Thoracic aorta (tissue), 2 donors: ENCODE measurements around the gene NAV2. TPM values are rescaled to one million over a fixed set of nuclear protein-coding genes. Genes with fewer than 3 reads are reported as not detected.
A peak's percentile ranks its signal among the peaks of the same experiment; 100 is the strongest.

ENCODE experiments used
- ATAC-seq: fragments of 150-250 bp; one replicate; pipeline ENCODE4 v1.8.0; 2017; ENCODE audit warnings: low read depth; ENCODE audit not compliant: insufficient number of reproducible peaks, low FRiP score
- DNase-seq: peaks from one replicate; pipeline ENCODE4 v3.0.0-alpha.2; 2020; ENCODE audit warnings: low spot score
- H3K27ac ChIP-seq, 2 donors: fragments of 200-600 bp; sonication (generic); 1 replicate in 1 of 2; 2 replicates in 1 of 2; pipeline ENCODE4 v1.5.1; 2016; ENCODE audit warnings: mild to moderate bottlenecking in 2 of 2, moderate library complexity in 2 of 2
- H3K27me3 ChIP-seq: fragments of 200-600 bp; sonication (generic); replicated peaks from 2 replicates; pipeline ENCODE4 v1.6.0; 2016; ENCODE audit warnings: mild to moderate bottlenecking; ENCODE audit not compliant: insufficient read depth
- H3K36me3 ChIP-seq: fragments of 200-600 bp; sonication (generic); one replicate; pipeline ENCODE4 v1.5.1; 2016
- H3K4me1 ChIP-seq, 2 donors: fragments of 200-600 bp; sonication (generic); 1 replicate in 1 of 2; 2 replicates in 1 of 2; pipeline versions ENCODE4 v1.5.1 to v1.6.0; 2016; ENCODE audit warnings: low read depth in 2 of 2, mild to moderate bottlenecking in 1 of 2; ENCODE audit not compliant: control insufficient read depth in 1 of 2
- H3K4me3 ChIP-seq: fragments of 200-600 bp; sonication (generic); 2 replicates; pipeline ENCODE4 v1.5.1; 2016; ENCODE audit warnings: mild to moderate bottlenecking
- H3K9me3 ChIP-seq: fragments of 200-600 bp; sonication (generic); 2 replicates; pipeline ENCODE4 v1.5.1; 2016
- total RNA-seq, 2 donors: library from RNA; depleted of rRNA; stranded (reverse); fragments of >200 nt; gene quantifications; one replicate each; pipeline versions ENCODE4 v1.1.0 to v1.2.3, GENCODE V29; 2016
- TF ChIP-seq, protein P1 (sequence below): fragments of 200-600 bp; sonication (generic); IDR thresholded peaks from one replicate; pipeline ENCODE4 v1.5.1; 2019; ENCODE audit warnings: antibody characterized with exemption

The NAV2 gene
- total RNA-seq, 2 donors from 2014 or later, result 125 to 230 TPM

DNA sequence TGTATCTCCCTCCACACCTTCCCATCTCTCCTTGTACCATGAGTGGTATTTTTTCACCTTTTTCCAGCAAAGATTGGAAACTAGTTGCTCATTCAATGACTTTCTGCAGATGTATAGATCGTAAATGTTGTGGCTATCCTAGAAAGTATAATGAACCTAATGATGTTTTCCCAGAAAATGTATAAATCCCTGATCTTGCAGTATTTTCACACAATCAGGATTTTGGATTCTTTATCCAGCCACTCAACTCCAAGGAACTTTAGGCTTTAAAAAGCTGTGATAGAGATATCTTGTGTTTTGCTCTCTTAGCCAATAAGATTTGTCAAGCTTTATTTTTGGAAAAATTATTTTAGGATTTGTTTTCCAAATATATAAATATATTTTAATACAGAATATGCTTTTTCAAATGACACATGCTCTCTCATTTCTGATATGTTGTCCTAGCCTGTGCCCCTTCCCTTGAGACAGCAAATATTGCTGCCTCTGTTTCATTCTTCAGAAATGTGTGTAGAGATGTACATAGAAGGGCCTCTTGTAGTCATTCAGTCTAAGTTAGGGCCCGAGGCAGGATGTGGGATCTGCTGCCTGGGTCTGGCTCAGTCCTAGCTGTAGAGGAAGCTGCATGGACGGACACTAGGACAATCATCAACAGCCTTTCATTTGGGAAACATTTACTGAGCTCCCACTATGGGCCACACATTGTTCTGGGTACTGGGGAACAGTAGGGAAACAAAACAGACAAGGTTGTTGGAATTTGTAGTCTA, 62.4 kb downstream of the NAV2 start:
- ATAC-seq (no peak), DNase-seq (no peak)
- H3K27me3 ChIP-seq, result no peaks in the 10 kb centered on the region
- no peak overlapping the region for H3K4me3 ChIP-seq
- peak overlapping the region in 1 of 2 donors; percentile 35 for H3K27ac ChIP-seq
- no peaks in the 10 kb centered on the region for H3K9me3 ChIP-seq
- TF ChIP-seq, protein P1, sequence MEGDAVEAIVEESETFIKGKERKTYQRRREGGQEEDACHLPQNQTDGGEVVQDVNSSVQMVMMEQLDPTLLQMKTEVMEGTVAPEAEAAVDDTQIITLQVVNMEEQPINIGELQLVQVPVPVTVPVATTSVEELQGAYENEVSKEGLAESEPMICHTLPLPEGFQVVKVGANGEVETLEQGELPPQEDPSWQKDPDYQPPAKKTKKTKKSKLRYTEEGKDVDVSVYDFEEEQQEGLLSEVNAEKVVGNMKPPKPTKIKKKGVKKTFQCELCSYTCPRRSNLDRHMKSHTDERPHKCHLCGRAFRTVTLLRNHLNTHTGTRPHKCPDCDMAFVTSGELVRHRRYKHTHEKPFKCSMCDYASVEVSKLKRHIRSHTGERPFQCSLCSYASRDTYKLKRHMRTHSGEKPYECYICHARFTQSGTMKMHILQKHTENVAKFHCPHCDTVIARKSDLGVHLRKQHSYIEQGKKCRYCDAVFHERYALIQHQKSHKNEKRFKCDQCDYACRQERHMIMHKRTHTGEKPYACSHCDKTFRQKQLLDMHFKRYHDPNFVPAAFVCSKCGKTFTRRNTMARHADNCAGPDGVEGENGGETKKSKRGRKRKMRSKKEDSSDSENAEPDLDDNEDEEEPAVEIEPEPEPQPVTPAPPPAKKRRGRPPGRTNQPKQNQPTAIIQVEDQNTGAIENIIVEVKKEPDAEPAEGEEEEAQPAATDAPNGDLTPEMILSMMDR, result no peak
- H3K36me3 ChIP-seq, result no peaks in the 10 kb centered on the region
- peaks cover 43 to 82% of the 10 kb centered on the region in 2 donors for H3K4me1 ChIP-seq

DNA sequence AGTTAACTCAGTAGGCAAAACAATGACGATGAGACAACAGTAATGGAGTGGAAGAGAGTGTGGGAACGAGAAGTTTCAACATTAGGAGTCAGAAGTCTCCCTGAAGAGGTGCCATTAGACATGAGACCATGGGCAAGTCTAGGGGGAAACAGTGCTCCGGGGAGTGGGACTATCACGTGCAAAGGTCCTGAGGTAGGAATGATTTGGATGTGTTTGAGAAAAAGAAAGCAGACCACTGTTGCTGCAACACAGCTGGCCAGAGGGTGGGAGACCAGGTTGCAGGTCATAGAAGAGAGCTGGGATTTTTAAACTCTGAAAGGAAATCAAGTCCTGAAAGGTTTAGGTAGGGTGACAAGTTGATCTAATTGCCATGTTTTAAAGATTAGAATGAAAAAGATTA, 63.0 kb downstream of the NAV2 start:
- Histone ChIP-seq H3K9me3 (no peaks in the 10 kb centered on the region), H3K27me3 (no peaks in the 10 kb centered on the region), H3K4me3 (no peak overlapping the region), H3K4me1 (peaks cover 39 to 80% of the 10 kb centered on the region in 2 donors), H3K27ac (no peak overlapping the region), H3K36me3 (no peaks in the 10 kb centered on the region)
- TF ChIP-seq, protein P1, result no peak
- DNase-seq, result no peak
- no peak for ATAC-seq

DNA sequence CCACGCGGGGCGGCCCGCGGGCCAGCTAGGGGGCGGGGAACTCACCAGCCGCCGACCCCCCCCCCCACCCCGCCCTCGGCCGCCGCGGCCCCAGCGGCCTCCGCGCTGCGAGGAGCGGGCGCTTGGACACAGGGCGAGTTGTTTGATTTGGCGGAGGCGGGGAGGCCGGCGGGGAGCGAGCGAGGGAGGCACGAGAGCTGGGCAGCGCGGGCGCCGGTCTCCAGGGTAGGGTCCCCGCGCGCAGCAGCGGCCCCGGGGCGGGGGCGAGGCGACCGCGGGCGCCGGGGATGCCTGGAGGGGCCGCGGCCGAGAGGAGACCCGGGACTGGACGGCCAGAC, 64.4 kb downstream of the NAV2 start:
- H3K27me3 ChIP-seq, result no peaks in the 10 kb centered on the region
- DNase-seq (no peak), ATAC-seq (no peak)
- H3K9me3 ChIP-seq, result no peaks in the 10 kb centered on the region
- peaks cover 39 to 77% of the 10 kb centered on the region in 2 donors for H3K4me1 ChIP-seq
- peak overlapping the region; percentile 65 for H3K4me3 ChIP-seq
- H3K36me3 ChIP-seq, result no peaks in the 10 kb centered on the region
- peak overlapping the region in 1 of 2 donors; percentile 28 for H3K27ac ChIP-seq
- TF ChIP-seq, protein P1, result no peak

DNA sequence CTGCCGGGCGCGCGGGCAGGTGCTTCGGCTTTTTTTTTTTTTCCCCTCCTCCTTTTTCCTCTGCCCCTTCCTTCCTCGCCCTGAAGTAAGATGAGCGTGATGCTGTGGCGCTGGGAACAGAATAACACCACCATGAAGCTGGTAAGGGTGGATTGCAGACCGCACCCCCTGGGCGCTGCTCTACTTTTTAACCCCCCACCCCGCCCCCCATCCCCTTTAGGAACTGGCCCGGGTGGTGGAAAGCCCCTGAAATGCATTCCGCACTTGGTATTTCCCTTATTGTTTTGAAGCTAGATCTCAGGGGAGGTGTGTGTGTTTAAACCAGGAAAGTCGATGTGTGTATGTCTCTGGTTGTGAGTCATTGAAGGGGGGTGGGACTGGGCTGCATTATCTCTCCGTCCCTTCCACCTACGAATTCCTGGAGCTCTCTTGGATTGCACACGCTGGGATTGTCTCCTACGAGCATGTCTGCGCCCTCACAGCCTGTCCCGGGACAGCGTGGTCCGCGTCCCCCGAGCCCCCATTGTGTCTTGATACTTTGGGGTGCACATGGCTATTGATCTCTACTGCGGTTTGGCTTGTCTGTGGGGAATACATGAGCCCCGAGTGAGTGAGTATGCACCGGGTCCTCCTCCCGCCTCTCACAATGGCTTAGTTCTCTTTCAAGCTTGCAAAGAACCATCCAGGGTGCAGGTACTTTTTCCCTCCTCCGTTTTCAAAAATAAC, 64.9 kb downstream of the NAV2 start:
- H3K4me3 ChIP-seq, result peak overlapping the region; percentile 65
- H3K36me3 ChIP-seq, result no peaks in the 10 kb centered on the region
- H3K9me3 ChIP-seq, result no peaks in the 10 kb centered on the region
- DNase-seq (no peak), ATAC-seq (no peak)
- TF ChIP-seq, protein P1, result no peak
- H3K27me3 ChIP-seq, result no peaks in the 10 kb centered on the region
- peak overlapping the region in 1 of 2 donors; percentile 28 for H3K27ac ChIP-seq
- H3K4me1 ChIP-seq, result peaks cover 39 to 75% of the 10 kb centered on the region in 2 donors

DNA sequence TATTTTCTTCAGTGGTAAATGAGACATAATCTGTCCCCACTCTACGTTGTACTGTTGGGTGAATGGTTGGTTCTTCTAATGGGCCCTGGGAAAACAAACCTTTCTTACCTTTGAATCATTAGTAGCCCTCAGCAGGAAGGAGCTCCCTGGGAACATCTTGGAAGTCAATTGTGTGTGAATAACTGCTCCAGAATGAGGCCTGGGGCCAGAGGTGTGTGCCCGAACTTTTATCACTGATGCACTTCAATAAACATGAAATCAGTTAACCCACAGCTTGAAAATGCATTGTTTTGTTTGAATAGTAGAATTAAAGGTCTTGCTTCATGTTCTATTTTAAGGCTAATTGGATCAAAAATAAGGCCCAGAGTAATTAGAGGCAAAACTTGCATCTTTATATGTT, 67.1 kb downstream of the NAV2 start:
- Histone ChIP-seq H3K36me3 (no peaks in the 10 kb centered on the region), H3K27ac (no peak overlapping the region), H3K4me3 (no peak overlapping the region), H3K4me1 (peaks cover 33 to 56% of the 10 kb centered on the region in 2 donors), H3K27me3 (no peaks in the 10 kb centered on the region), H3K9me3 (no peaks in the 10 kb centered on the region)
- TF ChIP-seq, protein P1, result no peak
- ATAC-seq (no peak), DNase-seq (no peak)
